Fibroblast of lung (primary cell): ENCODE data around the gene TJP3.

Experiments
- EZH2 ChIP-seq: IDR thresholded peaks from 2 replicates; pipeline ENCODE4 v1.5.1; 2012; ENCODE audit warnings: low read length, control low read depth, mild to moderate bottlenecking; ENCODE audit errors: missing control alignments
- TF ChIP-seq, protein P1 (sequence below), 2 donors: IDR thresholded peaks in 1 of 2; conservative IDR thresholded peaks in 1 of 2; 1 replicate in 1 of 2; 2 replicates in 1 of 2; pipeline ENCODE4 v1.5.1; 2011 to 2012; ENCODE audit warnings: low read length in 2 of 2, control low read depth in 1 of 2, inconsistent platforms in 1 of 2, low read depth in 1 of 2, mild to moderate bottlenecking in 1 of 2

DNA sequence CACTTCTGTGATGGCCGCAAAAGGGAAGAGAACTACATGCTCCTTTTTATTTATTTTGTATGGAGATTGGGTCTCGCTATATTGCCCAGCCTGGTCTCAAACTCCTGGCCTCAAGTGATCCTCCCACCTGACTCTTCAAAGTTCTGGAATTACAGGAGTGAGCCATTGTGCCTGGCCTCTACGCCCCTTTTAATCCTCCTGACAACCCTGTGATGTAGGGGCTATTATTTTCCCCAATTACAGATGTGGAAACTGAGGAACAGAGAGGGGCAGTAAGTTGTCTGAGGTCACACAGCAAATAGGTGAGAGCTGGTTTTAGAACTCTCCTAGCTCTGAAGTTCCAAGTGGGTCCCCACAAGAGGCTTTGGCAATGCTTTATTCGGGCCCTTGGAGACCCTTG lies 11.7 kb downstream of the TJP3 start:
- TF ChIP-seq, protein P1, sequence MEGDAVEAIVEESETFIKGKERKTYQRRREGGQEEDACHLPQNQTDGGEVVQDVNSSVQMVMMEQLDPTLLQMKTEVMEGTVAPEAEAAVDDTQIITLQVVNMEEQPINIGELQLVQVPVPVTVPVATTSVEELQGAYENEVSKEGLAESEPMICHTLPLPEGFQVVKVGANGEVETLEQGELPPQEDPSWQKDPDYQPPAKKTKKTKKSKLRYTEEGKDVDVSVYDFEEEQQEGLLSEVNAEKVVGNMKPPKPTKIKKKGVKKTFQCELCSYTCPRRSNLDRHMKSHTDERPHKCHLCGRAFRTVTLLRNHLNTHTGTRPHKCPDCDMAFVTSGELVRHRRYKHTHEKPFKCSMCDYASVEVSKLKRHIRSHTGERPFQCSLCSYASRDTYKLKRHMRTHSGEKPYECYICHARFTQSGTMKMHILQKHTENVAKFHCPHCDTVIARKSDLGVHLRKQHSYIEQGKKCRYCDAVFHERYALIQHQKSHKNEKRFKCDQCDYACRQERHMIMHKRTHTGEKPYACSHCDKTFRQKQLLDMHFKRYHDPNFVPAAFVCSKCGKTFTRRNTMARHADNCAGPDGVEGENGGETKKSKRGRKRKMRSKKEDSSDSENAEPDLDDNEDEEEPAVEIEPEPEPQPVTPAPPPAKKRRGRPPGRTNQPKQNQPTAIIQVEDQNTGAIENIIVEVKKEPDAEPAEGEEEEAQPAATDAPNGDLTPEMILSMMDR (conservative IDR thresholded peaks at IDR 0.05 in 1 of 2, IDR thresholded peaks at IDR 0.05 in 1 of 2; ENCODE audit: low read depth in 1 of 2, low read length in 2 of 2) = no peak
- no peak for TF ChIP-seq EZH2
